22Rv1 (cell line): ENCODE data around the gene C11orf98.

Experiments used
- H3K27ac ChIP-seq: fragments of 450-650 bp; 2 replicates; pipeline ENCODE4 v1.5.1; 2017
- CTCF ChIP-seq: fragments of 450-650 bp; IDR thresholded peaks from 2 replicates; pipeline ENCODE4 v1.5.1; 2017; ENCODE audit warnings: mild to moderate bottlenecking
- ZFX ChIP-seq: fragments of 450-650 bp; IDR thresholded peaks from 2 replicates; pipeline ENCODE4 v1.6.1; 2017; ENCODE audit warnings: antibody characterized with exemption, borderline replicate concordance

Gene C11orf98

GRCh38 chr11:62665075-62665598 is at the start of gene C11orf98, which contains the start of gene CSKMT:
Gene C11orf98, minus strand, starts transcription at chr11:62665210. Its CDS starts 41 bp downstream, at chr11:62665169.
Gene CSKMT, plus strand, starts transcription at chr11:62665312. Its CDS starts 568 bp downstream, at chr11:62665880.
- peak within 1 kb of the TSS; percentile 95 for H3K27ac ChIP-seq
- no peak for TF ChIP-seq CTCF
- TF ChIP-seq ZFX = no peak

GRCh38 chr11:62713343-62713742 is 48.3 kb upstream of the C11orf98 start:
- H3K27ac ChIP-seq = 0 out of 2 replicates have a peak overlapping the region, but pooled peaks have one; percentile 13
- TF ChIP-seq ZFX (no peak), CTCF (no peak)

GRCh38 chr11:62712861-62713260 is 47.9 kb upstream of the C11orf98 start:
- TF ChIP-seq CTCF (no peak), ZFX (no peak)
- H3K27ac ChIP-seq = 0 out of 2 replicates have a peak overlapping the region, but pooled peaks have one; percentile 13

GRCh38 chr11:62712276-62712812 is 47.3 kb upstream of the C11orf98 start:
- H3K27ac ChIP-seq = 0 out of 2 replicates have a peak overlapping the region, but pooled peaks have one; percentile 13
- TF ChIP-seq ZFX = no peak
- no peak for TF ChIP-seq CTCF

- TF ChIP-seq ZFX (no peak), CTCF (no peak)
- H3K27ac ChIP-seq = peak overlapping the region; percentile 85
Observed at GRCh38 chr11:62710001-62710345, 45.0 kb upstream of the C11orf98 start.

GRCh38 chr11:62709247-62710000 is 44.4 kb upstream of the C11orf98 start:
- peak overlapping the region; percentile 85 for H3K27ac ChIP-seq
- TF ChIP-seq CTCF (no peak), ZFX (no peak)

DNA sequence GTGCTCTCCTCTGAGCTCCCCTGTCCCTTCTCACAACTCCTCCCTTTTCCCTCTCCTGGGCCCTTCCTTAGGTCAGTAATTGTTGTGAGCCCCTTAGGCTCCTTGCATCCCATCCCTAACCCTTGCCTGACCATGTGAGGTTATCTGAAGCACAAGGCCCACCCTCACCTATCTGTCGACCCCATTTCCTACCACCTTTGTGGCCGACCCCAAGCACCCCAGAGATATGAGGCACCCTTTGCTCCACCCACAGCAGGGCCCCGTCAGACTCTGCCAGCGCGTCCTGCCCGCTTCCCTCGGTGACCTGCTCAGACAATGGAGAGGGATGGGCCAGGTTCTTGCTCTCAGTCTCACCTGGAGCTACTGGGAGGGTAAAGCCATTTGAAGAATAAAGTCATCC is 43.8 kb upstream of the C11orf98 start:
- peak overlapping the region; percentile 85 for H3K27ac ChIP-seq
- TF ChIP-seq ZFX (no peak), CTCF (no peak)
